Measurements from ENCODE around the gene RMDN2. TPM values are rescaled to one million over a fixed set of nuclear protein-coding genes. Genes with fewer than 3 reads are reported as not detected.

The RMDN2 gene
- total RNA-seq, 2 experiments from 2014 or later, result 1.4 to 2.6 TPM

DNA sequence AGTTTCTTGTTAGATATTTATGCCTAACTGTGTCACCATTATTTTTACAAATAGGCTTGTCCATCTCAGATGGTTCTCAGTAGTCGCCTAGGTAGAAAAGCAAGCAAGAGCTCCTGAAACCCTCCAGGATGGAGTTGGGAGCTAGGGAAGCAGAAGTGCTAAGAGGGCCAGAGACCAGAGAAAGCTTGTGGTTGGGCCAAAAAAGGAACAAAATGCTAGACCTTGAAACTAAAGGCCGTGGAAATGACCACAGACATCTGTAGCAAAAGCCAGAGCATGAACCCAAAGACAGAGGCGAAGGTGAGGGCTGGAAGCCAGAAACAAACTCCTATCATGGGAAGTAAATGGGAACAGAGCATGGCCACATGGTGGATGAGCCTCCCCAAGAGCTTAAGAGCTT lies 29.9 kb upstream of the RMDN2 start:
- ChIA-PET CTCF (interaction anchor here (1.4 to 3.3 kb wide), 2 partner anchors 10 to 18 kb away, joined by 3 to 11 read pairs; no protein-coding TSS in a partner anchor), POLR2A (interaction anchor here (1.0 kb wide), 1 partner anchor 36 kb away, joined by 3 read pairs; no protein-coding TSS in a partner anchor)
- no peak overlapping the region for H3K4me3 Mint-ChIP-seq
- H3K27me3 Mint-ChIP-seq, result peaks cover 3% of the 10 kb centered on the region
- no peaks in the 10 kb centered on the region for H3K9me3 Mint-ChIP-seq
- peaks cover 30% of the 10 kb centered on the region for H3K4me1 Mint-ChIP-seq (ENCODE audit: low read depth)
- intact Hi-C loops (cut with micrococcal nuclease), result no loop called here
- H3K27ac Mint-ChIP-seq, result no peak overlapping the region
- ATAC-seq, result no peak
- TF ChIP-seq, protein P1, sequence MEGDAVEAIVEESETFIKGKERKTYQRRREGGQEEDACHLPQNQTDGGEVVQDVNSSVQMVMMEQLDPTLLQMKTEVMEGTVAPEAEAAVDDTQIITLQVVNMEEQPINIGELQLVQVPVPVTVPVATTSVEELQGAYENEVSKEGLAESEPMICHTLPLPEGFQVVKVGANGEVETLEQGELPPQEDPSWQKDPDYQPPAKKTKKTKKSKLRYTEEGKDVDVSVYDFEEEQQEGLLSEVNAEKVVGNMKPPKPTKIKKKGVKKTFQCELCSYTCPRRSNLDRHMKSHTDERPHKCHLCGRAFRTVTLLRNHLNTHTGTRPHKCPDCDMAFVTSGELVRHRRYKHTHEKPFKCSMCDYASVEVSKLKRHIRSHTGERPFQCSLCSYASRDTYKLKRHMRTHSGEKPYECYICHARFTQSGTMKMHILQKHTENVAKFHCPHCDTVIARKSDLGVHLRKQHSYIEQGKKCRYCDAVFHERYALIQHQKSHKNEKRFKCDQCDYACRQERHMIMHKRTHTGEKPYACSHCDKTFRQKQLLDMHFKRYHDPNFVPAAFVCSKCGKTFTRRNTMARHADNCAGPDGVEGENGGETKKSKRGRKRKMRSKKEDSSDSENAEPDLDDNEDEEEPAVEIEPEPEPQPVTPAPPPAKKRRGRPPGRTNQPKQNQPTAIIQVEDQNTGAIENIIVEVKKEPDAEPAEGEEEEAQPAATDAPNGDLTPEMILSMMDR (IDR thresholded peaks at IDR 0.05), result no peak
- no peak for DNase-seq
- H3K36me3 Mint-ChIP-seq (ENCODE audit: low read depth), result no peaks in the 10 kb centered on the region

DNA sequence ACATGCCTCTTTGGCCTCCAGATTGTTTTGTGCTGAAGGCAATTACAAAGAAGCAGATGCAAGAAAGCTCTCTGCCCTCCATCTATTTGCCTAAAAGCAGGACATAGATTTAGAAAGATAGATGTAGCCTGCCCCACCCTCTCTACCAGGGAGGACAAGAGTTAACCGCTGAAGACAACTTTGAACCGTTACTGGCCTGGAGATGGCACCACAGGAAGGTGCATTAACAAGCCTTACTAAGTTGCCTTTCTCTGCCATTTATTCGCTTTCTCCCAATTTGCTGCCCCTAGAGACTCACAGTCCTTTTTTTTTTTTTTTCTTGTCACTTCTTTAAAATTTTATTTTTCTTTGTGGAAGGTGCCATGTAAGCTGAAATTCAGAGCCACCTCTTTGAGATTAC lies 28.8 kb upstream of the RMDN2 start:
- Mint-ChIP-seq H3K27ac (no peak overlapping the region), H3K9me3 (no peaks in the 10 kb centered on the region), H3K27me3 (no peaks in the 10 kb centered on the region), H3K4me1 (ENCODE audit: low read depth) (peaks cover 24% of the 10 kb centered on the region), H3K4me3 (no peak overlapping the region), H3K36me3 (ENCODE audit: low read depth) (no peaks in the 10 kb centered on the region)
- no peak for DNase-seq
- intact Hi-C loops (cut with micrococcal nuclease), result no loop called here
- TF ChIP-seq, protein P1 (IDR thresholded peaks at IDR 0.05), result no peak
- ChIA-PET CTCF (interaction anchor here (3.3 kb wide), 1 partner anchor 19 kb away, joined by 11 read pairs; no protein-coding TSS in a partner anchor), POLR2A (no interaction called here)
- ATAC-seq, result peak; percentile 49

GRCh38 chr2:37897511-37897910 lies 27.6 kb upstream of the RMDN2 start:
- no peak overlapping the region for H3K27ac Mint-ChIP-seq
- intact Hi-C loops (cut with micrococcal nuclease), result no loop called here
- no peaks in the 10 kb centered on the region for H3K36me3 Mint-ChIP-seq (ENCODE audit: low read depth)
- peaks cover 2% of the 10 kb centered on the region for H3K27me3 Mint-ChIP-seq
- TF ChIP-seq, protein P1 (IDR thresholded peaks at IDR 0.05), result no peak
- no peak overlapping the region for H3K4me3 Mint-ChIP-seq
- ChIA-PET CTCF (interaction anchor here (1.4 kb wide), 1 partner anchor 20 kb away, joined by 6 read pairs; no protein-coding TSS in a partner anchor), POLR2A (no interaction called here)
- DNase-seq (no peak), ATAC-seq (no peak)
- H3K4me1 Mint-ChIP-seq (ENCODE audit: low read depth), result peaks cover 13% of the 10 kb centered on the region
- H3K9me3 Mint-ChIP-seq, result no peaks in the 10 kb centered on the region

GRCh38 chr2:37898448-37898847 lies 26.6 kb upstream of the RMDN2 start:
- Mint-ChIP-seq H3K27ac (no peak overlapping the region), H3K4me3 (no peak overlapping the region), H3K4me1 (ENCODE audit: low read depth) (peaks cover 5% of the 10 kb centered on the region), H3K27me3 (peaks cover 2% of the 10 kb centered on the region), H3K36me3 (ENCODE audit: low read depth) (no peaks in the 10 kb centered on the region), H3K9me3 (no peaks in the 10 kb centered on the region)
- POLR2A ChIA-PET, result no interaction called here
- CTCF ChIA-PET, result interaction anchor here (1.1 to 1.9 kb wide), 2 partner anchors 21 to 217 kb away, joined by 3 to 4 read pairs; no protein-coding TSS in a partner anchor
- TF ChIP-seq, protein P1 (IDR thresholded peaks at IDR 0.05), result no peak
- no peak for DNase-seq
- ATAC-seq, result no peak
- intact Hi-C loops (cut with micrococcal nuclease), result no loop called here

- no peaks in the 10 kb centered on the region for H3K9me3 Mint-ChIP-seq
- TF ChIP-seq, protein P1 (IDR thresholded peaks at IDR 0.05), result no peak
- H3K27me3 Mint-ChIP-seq, result peaks cover 5% of the 10 kb centered on the region
- no peaks in the 10 kb centered on the region for H3K4me1 Mint-ChIP-seq (ENCODE audit: low read depth)
- H3K36me3 Mint-ChIP-seq (ENCODE audit: low read depth), result no peaks in the 10 kb centered on the region
- intact Hi-C loops (cut with micrococcal nuclease), result no loop called here
- H3K27ac Mint-ChIP-seq, result no peak overlapping the region
- ATAC-seq (no peak), DNase-seq (no peak)
- H3K4me3 Mint-ChIP-seq, result no peak overlapping the region
- POLR2A ChIA-PET, result no interaction called here
- CTCF ChIA-PET, result interaction anchor here (1.0 to 1.2 kb wide), 2 partner anchors 22 to 26 kb away, joined by 3 read pairs; partner anchors contain the start of gene RMDN2
Observed at GRCh38 chr2:37902991-37903390, 22.1 kb upstream of the RMDN2 start.

Measured in activated CD8-positive, alpha-beta T cell treated with anti-CD3 and anti-CD28 coated beads for 36 hours (primary cell).